LNCAP (cell line): ENCODE measurements around the gene APBB1IP.

Experiments
- TF ChIP-seq, protein P1 (sequence below): fragments of 450-650 bp; IDR thresholded peaks from 2 replicates; pipeline ENCODE4 v1.5.1; 2017; ENCODE audit warnings: mild to moderate bottlenecking

The APBB1IP gene

DNA sequence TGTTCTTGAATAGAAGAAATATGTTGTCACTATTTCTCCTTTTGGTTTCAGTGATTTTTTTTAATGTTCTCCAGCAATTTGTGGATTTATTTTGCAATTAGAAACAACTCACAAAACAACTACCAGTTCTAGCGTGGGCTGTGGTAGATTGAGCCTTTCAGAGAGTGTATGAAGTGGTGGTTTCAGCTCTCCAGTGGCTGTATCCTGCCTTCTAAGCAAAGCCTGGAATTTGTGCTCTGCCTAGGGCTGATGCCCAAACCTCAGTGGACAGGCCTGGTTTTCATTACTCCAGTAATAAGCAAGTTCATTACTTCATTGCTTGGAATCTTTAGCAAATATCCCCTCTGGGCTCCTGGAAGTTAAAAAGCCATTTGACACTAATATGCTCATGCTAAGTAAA lies 35.9 kb downstream of the APBB1IP start:
- TF ChIP-seq, protein P1, sequence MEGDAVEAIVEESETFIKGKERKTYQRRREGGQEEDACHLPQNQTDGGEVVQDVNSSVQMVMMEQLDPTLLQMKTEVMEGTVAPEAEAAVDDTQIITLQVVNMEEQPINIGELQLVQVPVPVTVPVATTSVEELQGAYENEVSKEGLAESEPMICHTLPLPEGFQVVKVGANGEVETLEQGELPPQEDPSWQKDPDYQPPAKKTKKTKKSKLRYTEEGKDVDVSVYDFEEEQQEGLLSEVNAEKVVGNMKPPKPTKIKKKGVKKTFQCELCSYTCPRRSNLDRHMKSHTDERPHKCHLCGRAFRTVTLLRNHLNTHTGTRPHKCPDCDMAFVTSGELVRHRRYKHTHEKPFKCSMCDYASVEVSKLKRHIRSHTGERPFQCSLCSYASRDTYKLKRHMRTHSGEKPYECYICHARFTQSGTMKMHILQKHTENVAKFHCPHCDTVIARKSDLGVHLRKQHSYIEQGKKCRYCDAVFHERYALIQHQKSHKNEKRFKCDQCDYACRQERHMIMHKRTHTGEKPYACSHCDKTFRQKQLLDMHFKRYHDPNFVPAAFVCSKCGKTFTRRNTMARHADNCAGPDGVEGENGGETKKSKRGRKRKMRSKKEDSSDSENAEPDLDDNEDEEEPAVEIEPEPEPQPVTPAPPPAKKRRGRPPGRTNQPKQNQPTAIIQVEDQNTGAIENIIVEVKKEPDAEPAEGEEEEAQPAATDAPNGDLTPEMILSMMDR: no peak

DNA sequence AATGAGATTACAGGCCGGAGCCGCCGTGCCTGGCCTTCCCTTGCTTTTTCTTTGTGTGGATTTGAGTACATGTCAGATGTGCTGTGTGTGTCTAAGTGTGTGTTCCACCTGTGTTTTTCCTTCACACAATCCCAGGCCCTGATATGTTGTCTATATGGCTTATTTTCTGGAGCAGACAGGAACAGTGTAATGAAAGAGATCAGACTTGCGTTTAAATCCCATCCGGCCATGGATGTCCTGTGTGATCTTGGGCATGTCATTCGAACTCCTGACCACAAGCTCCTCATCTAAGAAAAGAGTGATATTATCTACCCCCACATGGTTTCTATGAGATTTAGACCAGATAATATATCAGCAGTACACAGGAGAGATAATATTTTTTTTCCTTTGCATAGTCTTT lies 37.2 kb downstream of the APBB1IP start:
- TF ChIP-seq, protein P1: no peak

DNA sequence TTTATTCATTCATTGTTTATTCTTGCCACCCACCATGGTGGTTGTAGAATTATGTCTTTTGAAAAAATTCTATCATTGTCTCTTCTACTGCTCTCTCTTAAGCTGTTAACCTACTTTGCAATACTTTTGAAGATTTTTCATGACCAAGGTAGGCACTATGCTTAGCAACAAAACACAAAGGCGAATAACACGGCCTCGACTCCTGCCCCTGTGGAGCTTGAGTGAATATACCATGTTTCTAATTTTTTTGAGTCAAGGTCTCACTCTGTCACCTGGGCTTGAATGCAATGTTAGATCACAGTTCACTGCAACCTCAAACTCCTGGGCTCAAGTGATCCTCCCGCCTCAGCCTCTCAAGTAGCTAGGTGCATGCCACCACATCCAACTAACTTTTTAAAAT lies 39.4 kb downstream of the APBB1IP start:
- TF ChIP-seq, protein P1: no peak

DNA sequence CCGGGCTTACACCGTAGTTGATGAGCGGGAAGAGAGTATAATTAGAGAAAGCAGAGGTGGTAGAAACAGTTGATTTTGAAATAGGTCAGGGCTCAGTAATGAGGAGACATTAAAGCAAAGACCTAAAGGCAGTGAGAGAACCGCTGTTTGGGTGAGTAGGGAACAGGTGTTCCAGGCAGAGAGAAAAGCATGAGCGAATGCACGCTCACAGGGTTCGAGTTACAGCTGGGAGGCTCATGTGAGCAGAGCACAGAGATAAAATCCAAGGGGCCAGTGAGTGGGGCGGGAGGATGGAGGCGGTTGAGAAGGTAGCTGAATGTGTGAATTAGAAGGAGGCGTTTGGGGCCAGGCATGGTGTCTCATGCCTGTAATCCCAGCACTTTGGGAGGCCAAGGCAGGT lies 39.9 kb downstream of the APBB1IP start:
- TF ChIP-seq, protein P1: no peak

DNA sequence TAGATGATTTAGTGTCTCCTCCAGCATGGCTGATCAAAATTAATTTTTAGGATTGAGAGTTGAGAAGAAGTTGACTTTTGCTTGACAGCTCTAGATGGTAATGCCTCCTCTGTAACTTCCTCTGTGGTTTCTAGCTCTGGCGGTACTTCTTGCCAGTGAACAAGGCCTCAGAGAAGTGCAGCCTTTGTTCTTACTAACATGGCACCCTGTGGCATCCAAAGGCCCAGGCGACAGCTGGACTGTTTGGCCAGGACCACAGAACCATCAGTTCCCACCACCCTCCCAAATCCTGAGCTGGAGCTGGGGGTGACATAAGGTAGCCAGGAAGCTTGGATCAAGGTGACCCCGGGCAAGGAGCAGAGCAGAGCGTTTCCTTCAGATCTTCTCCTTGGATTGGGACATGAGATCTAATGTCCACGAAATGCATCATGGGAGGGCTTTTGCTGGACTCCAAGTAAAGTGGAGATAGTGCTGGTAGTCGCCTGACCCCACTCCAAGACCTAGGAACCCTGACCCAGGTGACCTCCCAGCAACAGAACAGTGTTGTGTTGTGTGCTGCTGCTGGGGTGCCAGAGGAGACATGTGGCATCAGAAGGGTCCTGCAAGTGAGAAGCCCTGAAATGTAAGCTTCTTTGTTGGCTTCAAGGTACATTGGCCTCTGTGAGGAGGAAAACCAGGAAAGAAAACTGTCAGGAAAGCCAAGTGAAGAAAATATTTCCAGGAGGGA lies 41.8 kb downstream of the APBB1IP start:
- TF ChIP-seq, protein P1: no peak

DNA sequence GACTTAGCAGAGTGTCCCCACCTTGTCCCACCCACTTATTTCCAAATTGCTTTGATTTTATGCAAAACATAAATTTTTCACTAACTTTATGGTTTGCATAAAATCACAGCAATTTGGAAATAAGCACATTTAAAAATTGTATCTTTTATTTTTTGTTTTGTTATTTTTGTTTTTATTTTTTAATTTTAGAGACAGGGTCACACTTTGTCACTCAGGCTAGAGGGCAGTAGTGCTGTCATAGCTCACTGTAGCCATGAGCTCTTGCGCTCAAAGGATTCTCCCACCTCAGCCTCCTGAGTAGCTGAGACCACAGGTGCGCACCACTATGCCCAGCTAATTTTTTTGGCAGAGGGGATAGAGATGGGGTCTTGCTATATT lies 43.2 kb downstream of the APBB1IP start:
- TF ChIP-seq, protein P1: no peak

DNA sequence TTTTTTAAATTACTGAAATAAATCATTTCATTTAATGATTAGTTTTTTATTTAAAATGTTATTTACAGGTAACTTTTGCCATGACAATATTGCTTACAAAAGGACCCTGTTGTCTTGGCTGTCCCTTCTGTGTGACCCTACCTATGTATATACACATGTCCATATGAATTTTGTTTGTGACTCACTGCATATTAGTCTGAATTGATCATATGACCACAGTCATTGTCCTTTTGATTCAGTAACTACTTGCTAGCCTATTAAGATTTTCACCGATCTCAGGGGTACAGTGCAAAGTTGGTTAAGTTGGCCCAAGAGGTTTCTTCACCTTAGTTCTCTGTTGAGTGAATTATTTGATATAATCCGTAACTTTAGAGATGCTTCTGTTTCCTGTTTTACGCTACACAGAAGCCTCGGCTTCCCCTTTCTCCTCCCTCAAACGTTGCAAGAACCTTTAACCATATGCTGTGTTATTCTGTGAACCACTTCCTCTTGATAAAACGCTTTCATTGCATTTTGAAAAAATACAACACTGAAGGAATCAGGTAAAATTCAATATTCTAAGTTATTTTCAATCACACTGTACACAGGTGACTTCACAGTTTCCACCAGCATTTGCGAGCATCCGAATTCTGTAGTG lies 43.9 kb downstream of the APBB1IP start:
- TF ChIP-seq, protein P1: no peak
